ENCODE data around the gene CD3D.
"Not testable (repeated sequence)": the region's sequence is repeated elsewhere in the genome, so short reads cannot be mapped to it uniquely, and the experiment has no call there.

Gene CD3D

DNA sequence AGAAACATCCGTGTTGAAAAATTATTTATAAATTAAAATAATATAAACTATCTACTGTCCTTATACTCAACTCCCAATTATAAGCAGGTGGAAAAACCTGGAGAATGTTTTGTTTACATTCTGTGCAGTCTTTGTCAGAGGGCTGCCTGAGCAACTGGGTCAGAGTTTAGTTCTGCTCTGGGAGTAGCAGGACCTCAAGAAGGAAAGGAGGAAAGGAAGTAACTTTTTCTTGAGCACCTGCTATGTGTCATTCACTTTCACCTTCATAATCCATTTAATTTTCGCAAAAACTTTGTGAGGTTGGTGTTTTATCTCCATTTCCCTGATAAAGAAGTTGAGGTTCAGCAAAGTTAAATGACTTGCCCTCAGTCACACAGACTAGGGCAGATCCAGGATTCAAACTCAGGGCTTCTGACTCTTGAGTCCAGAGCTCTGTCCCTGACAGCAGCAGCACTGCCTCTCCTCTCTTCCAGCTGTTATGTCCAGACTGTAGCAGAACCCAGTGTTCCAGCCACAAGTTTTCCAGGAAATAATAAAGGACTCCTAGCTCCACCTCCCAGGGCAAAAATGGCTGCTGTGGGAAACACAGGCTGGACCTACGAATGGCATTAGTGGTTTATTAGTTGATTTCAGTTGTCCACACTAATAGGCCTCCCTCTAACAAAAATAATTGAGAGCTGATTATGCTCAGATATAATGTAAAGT lies 31.6 kb downstream of the CD3D start:
- peaks cover 34% of the 10 kb centered on the region for H3K27me3 ChIP-seq
- no peak for TF ChIP-seq CTCF (IDR thresholded peaks at IDR 0.05)
- H3K27ac ChIP-seq, result no peak overlapping the region
- no peak overlapping the region for H3K4me3 ChIP-seq (ENCODE audit: low read depth in 1 of 2, low read length in 1 of 2)
- H3K9me3 ChIP-seq, result no peaks in the 10 kb centered on the region
- no peaks in the 10 kb centered on the region for H3K36me3 ChIP-seq
- H3K4me1 ChIP-seq (ENCODE audit: control insufficient read depth in 1 of 2, insufficient read depth in 1 of 2, low read depth in 1 of 2, low read length in 1 of 2), result peaks cover 0 to 7% of the 10 kb centered on the region in 2 experiments

DNA sequence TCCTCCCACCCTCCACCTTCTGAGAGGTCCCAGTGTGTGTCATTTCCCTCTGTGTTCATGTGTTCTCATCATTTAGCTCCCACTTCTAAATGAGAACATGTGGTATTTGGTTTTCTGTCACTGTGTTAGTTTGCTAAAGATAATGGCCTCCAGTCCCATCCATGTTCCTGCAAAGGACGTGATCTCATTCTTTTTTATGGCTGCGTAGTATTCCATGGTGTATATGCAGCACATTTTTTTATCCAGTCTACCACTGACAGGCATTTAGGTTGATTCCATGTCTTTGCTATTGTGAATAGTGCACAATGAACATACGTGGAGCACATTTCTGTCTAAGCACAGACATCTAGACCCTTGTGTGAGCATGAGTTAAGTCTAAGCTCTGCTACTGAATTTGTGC lies 32.2 kb downstream of the CD3D start:
- Histone ChIP-seq H3K4me3 (ENCODE audit: low read depth in 1 of 2, low read length in 1 of 2) (no peak overlapping the region), H3K27ac (no peak overlapping the region), H3K4me1 (ENCODE audit: control insufficient read depth in 1 of 2, insufficient read depth in 1 of 2, low read depth in 1 of 2, low read length in 1 of 2) (peaks cover 0 to under 1% of the 10 kb centered on the region in 2 experiments), H3K9me3 (no peaks in the 10 kb centered on the region), H3K36me3 (no peaks in the 10 kb centered on the region), H3K27me3 (peaks cover 28% of the 10 kb centered on the region)
- no peak for TF ChIP-seq CTCF (IDR thresholded peaks at IDR 0.05)

- H3K4me3 ChIP-seq (ENCODE audit: low read depth in 1 of 2, low read length in 1 of 2); H3K27ac ChIP-seq; H3K4me1 ChIP-seq (ENCODE audit: control insufficient read depth in 1 of 2, insufficient read depth in 1 of 2, low read depth in 1 of 2, low read length in 1 of 2); H3K36me3 ChIP-seq; H3K9me3 ChIP-seq: not testable (repeated sequence)
- H3K27me3 ChIP-seq, result peaks cover 16% of the 10 kb centered on the region
Measured at GRCh38 chr11:118308995-118309528, 33.4 kb downstream of the CD3D start.

DNA sequence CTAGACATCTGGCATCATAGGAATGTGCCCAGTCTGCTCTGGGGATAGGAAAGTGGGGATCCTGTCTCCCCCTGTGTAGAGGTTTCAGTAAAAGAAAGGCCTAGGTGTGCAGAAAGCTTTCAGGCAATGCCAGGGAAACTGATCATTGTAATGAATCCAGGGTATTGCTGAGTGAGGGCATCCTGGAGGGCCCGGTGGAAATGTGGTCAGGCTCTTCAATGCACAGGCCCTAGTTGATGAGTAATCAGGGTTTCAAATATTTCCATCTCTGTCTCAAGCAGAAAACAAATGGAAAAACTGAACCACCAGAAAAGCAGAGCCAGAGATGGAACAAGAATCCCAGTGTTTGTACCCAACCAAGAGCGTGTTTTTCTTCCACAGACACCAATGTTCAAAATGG lies 35.9 kb downstream of the CD3D start:
- TF ChIP-seq CTCF (IDR thresholded peaks at IDR 0.05), result no peak
- H3K36me3 ChIP-seq, result no peaks in the 10 kb centered on the region
- no peak overlapping the region for H3K4me3 ChIP-seq (ENCODE audit: low read depth in 1 of 2, low read length in 1 of 2)
- H3K27me3 ChIP-seq, result no peaks in the 10 kb centered on the region
- H3K27ac ChIP-seq, result no peak overlapping the region
- H3K9me3 ChIP-seq, result no peaks in the 10 kb centered on the region
- H3K4me1 ChIP-seq (ENCODE audit: control insufficient read depth in 1 of 2, insufficient read depth in 1 of 2, low read depth in 1 of 2, low read length in 1 of 2), result no peaks in the 10 kb centered on the region

DNA sequence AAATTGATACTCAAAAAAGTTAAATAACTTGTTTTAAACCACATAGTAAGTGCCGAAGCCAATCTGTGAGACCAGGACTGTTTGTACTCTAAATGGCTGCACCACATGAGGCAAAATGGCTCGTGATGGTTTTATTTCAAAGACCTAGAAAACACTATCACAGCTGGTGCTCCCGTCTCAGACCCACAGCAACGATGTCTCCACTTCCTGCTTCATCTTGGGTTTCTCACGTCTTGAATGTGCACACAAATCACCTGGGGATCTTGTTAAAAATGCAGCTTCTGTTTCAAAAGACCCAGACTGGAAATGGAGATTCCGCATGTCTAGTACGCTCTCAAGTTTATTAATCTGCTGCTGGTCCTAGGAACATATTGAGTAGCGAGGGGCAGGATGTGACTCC lies 36.8 kb downstream of the CD3D start:
- Histone ChIP-seq H3K4me1 (ENCODE audit: control insufficient read depth in 1 of 2, insufficient read depth in 1 of 2, low read depth in 1 of 2, low read length in 1 of 2) (no peaks in the 10 kb centered on the region), H3K27me3 (no peaks in the 10 kb centered on the region), H3K27ac (no peak overlapping the region), H3K9me3 (no peaks in the 10 kb centered on the region), H3K36me3 (no peaks in the 10 kb centered on the region), H3K4me3 (ENCODE audit: low read depth in 1 of 2, low read length in 1 of 2) (no peak overlapping the region)
- TF ChIP-seq CTCF (IDR thresholded peaks at IDR 0.05), result no peak

DNA sequence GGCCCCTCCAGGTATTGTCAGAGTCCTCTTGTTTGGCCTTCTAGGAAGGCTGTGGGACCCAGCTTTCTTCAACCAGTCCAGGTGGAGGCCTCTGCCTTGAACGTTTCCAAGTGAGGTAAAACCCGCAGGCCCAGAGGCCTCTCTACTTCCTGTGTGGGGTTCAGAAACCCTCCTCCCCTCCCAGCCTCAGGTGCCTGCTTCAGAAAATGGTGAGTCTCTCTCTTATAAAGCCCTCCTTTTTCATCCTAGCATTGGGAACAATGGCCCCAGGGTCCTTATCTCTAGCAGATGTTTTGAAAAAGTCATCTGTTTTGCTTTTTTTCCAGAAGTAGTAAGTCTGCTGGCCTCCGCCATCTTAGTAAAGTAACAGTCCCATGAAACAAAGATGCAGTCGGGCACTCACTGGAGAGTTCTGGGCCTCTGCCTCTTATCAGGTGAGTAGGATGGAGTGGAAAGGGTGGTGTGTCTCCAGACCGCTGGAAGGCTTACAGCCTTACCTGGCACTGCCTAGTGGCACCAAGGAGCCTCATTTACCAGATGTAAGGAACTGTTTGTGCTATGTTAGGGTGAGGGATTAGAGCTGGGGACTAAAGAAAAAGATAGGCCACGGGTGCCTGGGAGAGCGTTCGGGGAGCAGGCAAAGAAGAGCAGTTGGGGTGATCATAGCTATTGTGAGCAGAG lies 37.8 kb downstream of the CD3D start, which contains the start of gene CD3E:
Gene CD3E, plus strand, starts transcription at position 163 of the 681 bp plus-strand sequence. Its CDS starts 223 bp downstream, at position 386.
- Histone ChIP-seq H3K27ac (no peak within 1 kb of the TSS), H3K36me3 (no peaks in the 10 kb centered on the region), H3K4me1 (ENCODE audit: control insufficient read depth in 1 of 2, insufficient read depth in 1 of 2, low read depth in 1 of 2, low read length in 1 of 2) (no peaks in the 10 kb centered on the region), H3K4me3 (ENCODE audit: low read depth in 1 of 2, low read length in 1 of 2) (no peak within 1 kb of the TSS), H3K27me3 (no peaks in the 10 kb centered on the region), H3K9me3 (no peaks in the 10 kb centered on the region)
- TF ChIP-seq CTCF (IDR thresholded peaks at IDR 0.05), result no peak

Data from neutrophil (primary cell).